Measurements from ENCODE around the gene SMIM5.

SMIM5 gene

DNA sequence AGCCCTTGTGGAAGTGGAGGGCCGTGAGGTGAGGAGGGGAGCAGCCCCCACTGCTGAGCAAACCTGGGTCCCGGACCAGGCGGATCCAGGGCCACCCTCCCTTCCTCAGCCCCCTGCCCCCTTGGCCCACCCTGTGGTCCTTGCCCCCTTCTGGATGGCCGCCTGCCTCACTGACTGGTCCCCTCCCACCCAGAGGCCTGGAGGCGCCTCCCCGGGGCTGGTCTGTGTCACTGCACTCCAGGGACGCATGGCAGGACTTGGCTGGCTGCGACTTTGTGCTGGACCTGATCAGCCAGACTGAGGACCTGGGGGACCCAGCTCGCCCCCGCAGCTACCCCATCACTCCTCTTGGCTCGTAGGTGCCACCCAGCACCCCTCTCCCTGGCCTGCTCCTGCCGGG is 19.2 kb upstream of the SMIM5 start:
- no peak overlapping the region for H3K4me3 ChIP-seq (ENCODE audit: low read depth, low read length)
- TF ChIP-seq, protein P1, sequence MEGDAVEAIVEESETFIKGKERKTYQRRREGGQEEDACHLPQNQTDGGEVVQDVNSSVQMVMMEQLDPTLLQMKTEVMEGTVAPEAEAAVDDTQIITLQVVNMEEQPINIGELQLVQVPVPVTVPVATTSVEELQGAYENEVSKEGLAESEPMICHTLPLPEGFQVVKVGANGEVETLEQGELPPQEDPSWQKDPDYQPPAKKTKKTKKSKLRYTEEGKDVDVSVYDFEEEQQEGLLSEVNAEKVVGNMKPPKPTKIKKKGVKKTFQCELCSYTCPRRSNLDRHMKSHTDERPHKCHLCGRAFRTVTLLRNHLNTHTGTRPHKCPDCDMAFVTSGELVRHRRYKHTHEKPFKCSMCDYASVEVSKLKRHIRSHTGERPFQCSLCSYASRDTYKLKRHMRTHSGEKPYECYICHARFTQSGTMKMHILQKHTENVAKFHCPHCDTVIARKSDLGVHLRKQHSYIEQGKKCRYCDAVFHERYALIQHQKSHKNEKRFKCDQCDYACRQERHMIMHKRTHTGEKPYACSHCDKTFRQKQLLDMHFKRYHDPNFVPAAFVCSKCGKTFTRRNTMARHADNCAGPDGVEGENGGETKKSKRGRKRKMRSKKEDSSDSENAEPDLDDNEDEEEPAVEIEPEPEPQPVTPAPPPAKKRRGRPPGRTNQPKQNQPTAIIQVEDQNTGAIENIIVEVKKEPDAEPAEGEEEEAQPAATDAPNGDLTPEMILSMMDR (conservative IDR thresholded peaks at IDR 0.05; ENCODE audit: low read depth, low read length), result peak; percentile 16
- no peak for DNase-seq (ENCODE audit: low read depth)

GRCh38 chr17:75614556-75615270 is 18.5 kb upstream of the SMIM5 start:
- TF ChIP-seq, protein P1 (conservative IDR thresholded peaks at IDR 0.05; ENCODE audit: low read depth, low read length), result no peak
- no peak for DNase-seq (ENCODE audit: low read depth)
- H3K4me3 ChIP-seq (ENCODE audit: low read depth, low read length), result no peak overlapping the region

DNA sequence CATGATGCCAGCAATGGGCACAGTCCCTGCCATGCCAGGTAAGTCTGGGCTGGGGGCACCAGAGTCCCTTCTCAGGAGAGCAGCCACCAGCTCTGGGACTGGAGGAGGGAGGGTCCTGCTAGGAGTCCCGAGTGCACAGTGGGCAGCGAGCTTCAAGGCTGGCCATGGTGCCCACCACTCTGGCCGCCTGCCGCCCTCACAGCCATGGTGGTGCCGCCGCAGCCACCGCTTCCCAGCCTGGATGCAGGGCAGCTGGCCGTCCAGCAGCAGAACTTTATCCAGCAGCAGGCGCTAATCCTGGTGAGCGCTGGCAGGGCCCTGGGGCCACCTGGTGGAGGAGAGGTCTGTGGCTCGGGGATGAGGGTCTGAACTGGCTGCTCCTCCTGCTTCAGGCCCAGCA is 17.9 kb upstream of the SMIM5 start:
- no peak for DNase-seq (ENCODE audit: low read depth)
- no peak overlapping the region for H3K4me3 ChIP-seq (ENCODE audit: low read depth, low read length)
- TF ChIP-seq, protein P1 (conservative IDR thresholded peaks at IDR 0.05; ENCODE audit: low read depth, low read length), result no peak

DNA sequence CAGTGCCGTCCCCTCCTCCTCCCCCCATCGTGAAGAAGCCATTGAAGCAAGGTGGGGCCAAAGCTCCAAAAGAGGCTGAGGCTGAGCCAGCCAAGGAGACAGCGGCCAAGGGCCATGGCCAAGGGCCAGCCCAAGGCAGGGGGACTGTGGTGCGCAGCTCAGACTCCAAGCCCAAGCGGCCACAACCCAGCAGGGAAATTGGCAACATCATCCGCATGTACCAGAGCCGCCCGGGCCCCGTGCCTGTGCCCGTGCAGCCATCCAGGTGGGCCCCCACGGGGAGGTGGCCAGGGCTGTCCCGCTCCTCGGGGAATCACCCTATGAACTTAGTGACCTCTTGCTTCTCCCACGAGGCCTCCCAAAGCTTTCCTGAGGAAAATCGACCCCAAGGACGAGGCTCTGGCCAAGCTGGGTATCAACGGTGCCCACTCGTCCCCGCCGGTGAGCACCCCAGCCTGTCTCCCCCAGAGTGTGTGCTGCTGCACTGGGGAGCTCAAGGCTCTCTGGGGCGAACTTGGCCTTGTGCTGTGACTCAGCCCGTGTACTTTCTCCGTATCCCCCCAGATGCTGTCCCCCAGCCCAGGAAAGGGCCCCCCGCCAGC is 16.6 kb upstream of the SMIM5 start:
- no peak for DNase-seq (ENCODE audit: low read depth)
- TF ChIP-seq, protein P1 (conservative IDR thresholded peaks at IDR 0.05; ENCODE audit: low read depth, low read length), result no peak
- no peak overlapping the region for H3K4me3 ChIP-seq (ENCODE audit: low read depth, low read length)

- H3K4me3 ChIP-seq (ENCODE audit: low read depth, low read length), result no peak overlapping the region
- no peak for DNase-seq (ENCODE audit: low read depth)
- TF ChIP-seq, protein P1 (conservative IDR thresholded peaks at IDR 0.05; ENCODE audit: low read depth, low read length), result no peak
Measured at GRCh38 chr17:75617218-75617617, 16.0 kb upstream of the SMIM5 start.

- no peak for DNase-seq (ENCODE audit: low read depth)
- no peak overlapping the region for H3K4me3 ChIP-seq (ENCODE audit: low read depth, low read length)
- TF ChIP-seq, protein P1 (conservative IDR thresholded peaks at IDR 0.05; ENCODE audit: low read depth, low read length), result no peak
Measured at GRCh38 chr17:75617675-75618074, 15.6 kb upstream of the SMIM5 start.
